HL-60/S4 treated with retinoic acid at 250 ng/mL for 4 days and 3 days (cell line): ENCODE results near the gene CSGALNACT2.

Experiments used
- in situ Hi-C: fragments of 300-500 bp; cut with MboI; formaldehyde crosslinking; loops from 2 replicates; pipeline ENCODE4 v1.7.0; 2022; ENCODE audit warnings: low sequenced_read_pairs

Gene CSGALNACT2

GRCh38 chr10:43199684-43200537 lies 61.7 kb downstream of the CSGALNACT2 start:
- in situ Hi-C loops = no loop called here

DNA sequence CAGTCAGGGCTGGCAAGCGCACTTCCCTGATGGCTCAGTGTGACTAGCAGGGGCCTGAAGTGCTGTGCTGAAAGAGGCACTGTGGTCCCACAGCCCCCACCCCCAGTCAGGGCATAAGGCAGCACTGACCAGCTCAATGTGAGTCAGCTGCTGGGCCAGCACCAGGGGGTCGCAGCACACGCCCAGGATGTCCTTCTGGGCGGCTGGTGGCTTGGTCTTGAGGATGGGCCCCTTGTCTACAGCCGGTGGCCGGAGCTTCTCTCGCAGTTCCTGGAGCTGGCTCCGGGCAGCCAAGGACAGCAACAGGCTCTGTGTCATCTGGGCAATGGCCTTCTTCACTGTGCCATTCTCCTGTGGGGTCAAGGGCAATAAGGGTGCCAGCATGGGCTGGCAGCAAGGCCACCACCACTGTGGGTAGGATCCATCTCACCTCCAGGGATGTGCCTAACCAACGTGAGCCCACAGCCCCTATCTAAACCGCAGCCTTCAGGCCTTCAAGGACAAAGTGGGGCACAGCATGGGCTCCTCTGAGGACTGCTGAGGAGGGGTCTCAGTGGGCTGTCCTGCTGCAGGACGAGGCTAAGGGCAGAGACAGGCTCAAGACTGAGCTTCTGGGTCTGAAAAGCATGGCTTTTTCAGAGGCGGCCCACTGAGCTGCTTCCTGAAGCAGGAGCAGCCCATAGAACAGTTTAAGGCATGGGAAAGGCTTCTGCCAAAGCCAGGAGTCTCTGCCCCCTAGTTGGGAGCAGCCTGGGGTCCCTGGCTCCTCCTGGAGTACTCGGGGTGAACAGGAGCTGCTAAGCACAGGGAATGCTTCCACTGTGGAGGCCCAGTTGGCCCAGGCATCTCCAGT lies 62.5 kb downstream of the CSGALNACT2 start:
- in situ Hi-C loops = no loop called here

- in situ Hi-C loops = no loop called here
Observed at GRCh38 chr10:43201545-43202131, 63.4 kb downstream of the CSGALNACT2 start.

DNA sequence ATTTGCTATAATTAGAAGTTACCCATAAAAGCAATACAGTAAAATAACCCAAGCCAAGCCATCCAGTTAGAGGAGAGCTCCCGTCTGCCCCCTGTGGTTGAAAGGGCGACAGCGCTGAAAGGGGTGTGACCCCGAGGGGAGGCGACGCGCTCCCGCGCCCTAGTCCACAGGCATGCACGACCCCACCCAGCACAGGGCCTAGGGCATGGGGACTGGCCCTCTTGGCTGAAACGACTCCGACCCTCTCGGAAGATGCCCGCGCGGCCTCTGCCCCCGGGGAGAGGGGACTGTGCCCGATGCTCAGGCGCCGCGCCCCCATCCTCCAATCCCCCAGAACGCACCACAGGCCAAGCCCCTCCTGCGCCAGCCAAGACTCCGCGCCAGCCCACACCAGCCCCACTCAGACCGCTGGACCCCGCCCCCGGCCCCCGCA lies 64.0 kb downstream of the CSGALNACT2 start:
- in situ Hi-C loops = no loop called here

GRCh38 chr10:43202657-43203447 lies 64.6 kb downstream of the CSGALNACT2 start:
- in situ Hi-C loops = no loop called here

DNA sequence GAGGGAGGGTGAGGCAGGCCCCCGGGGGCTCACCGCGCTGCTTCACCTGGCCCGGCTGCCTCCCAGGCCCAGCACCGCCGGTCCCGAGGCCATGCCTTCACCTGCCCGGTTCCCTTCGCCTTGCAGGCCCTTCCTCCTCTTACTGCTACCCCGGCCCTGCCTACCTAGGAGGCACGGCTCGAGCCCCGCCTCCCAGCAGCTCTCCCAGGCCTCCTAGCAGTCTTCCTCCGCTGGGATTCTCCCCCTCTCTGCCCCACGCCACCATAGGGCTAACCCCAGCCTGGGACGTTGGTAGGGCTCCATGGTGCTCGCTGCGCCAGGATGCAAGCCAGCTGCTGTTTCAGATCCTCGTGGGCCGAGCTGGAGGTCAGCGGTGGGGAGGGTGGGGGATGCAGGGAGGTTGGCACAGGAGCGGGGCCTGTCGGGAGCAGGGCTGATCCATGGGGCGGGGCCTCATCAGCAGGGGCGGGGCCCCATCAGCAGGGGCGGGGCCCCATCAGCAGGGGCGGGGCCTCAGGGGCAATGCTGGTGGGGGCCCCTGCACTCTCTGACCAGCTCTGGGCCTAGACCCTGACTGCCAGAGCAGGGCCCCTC lies 65.3 kb downstream of the CSGALNACT2 start:
- in situ Hi-C loops = no loop called here

DNA sequence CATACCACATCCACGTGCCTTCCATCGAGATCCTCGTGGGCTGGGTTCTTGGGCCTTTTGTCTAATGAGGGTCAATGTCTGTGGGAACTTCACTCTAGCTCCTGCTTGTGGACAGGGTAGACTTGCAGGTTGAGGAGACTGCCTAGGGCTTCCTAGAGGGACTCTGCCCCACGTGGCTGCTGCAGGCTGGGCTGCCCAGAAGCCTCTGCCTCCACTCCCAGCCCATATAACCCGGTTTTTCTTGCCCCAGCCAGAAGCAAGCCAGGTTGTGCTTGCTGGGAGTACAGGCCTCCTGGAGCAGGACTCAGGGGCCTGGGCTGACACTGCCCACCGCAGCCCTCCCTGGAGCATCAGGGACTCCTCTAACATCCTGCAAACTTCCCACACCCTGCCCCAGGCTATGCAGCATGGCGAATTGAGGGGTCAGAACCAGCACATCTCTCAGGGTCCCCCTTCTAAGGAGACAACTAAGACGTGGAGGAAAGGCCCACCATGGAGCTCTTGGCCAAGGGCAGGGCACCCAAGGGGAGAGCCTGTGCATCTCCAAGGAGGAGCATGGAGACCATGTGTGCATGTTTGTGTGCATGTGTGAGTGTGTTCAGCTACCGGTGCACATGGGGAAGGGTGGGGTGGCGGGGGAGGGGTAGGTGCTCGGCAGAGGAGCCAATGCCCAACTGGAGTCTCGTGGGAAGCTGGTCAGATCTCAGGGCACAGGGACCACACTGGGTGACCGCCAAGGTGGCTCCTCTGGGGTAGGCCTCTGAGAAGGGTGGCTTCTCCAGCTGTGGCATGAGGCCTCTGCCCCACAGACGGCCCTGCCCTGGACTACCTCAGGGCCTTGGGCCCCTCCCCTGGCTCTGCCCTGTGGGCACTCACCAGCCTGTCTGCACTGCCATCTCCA lies 66.0 kb downstream of the CSGALNACT2 start:
- in situ Hi-C loops = no loop called here

DNA sequence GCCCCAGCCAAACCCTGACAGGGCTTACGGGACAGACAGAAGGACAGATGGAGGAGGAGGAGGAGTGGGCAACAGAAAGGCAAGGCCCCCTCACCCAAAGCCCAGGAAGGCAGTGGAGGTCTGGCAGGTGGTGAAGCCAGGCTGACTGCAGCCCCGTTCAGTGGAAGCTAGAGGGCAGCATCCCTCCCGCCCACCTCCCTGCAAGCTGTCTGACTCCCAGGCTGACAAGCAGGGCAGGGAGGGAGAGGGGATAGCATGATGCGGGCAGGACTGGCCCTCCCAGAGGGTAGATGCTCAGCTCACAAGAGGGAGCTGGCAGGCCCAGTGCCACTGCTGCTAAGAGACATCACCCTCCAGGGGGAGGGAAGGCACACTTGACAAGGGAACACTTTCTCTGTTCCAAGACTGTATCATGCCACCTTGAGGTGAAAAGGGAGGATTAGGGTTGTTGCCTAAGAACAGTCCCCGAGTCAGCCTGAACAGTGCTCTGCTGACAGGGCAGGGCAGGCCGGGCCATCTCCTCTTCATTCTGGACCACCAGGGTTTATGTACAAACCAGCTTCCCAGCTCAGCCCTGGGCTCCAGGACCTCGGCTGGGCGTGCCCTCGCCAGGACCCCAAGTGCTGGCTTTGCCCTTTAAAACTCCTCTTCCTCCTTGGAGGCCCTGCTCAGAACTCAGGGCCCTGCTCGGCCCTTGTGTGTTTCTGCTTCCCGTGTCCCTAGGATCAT lies 66.9 kb downstream of the CSGALNACT2 start:
- in situ Hi-C loops = no loop called here

DNA sequence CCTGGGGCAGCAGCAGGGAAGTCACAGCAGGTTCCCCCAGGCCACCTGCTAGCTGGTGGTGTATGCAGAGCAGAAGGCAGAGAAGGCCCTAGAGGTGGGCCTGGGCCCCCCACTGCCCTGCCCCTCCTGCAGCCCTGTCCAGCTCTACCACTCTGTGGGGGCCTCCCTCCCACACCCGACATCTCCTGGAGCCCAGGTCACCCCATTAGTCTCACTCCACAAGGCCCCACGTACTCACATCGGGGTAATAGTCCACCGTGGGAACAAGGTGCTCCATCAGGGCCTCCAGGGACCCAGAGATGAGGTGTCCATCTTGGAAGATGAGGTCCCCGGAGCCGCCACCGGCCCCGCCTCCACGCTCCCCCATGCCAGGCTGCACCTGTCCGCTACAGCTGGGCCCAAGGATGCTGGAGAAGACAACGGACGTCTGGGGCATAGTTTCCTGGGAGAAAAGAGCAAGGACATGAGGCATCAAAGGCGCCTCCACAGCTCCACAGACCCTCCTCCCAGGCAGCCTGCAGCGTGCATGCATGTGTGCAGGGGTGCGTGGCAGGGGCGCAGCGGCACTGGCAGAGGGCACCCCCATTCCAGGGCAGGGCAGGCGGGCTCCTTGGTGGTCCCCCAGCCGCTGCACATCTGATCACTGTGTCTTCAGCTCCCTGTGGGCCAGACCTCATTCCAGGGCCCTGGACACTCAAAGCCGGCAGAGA lies 67.6 kb downstream of the CSGALNACT2 start:
- in situ Hi-C loops = no loop called here

GRCh38 chr10:43206391-43207235 lies 68.4 kb downstream of the CSGALNACT2 start:
- in situ Hi-C loops = no loop called here

GRCh38 chr10:43208147-43209073 lies 70.2 kb downstream of the CSGALNACT2 start:
- in situ Hi-C loops = no loop called here

- in situ Hi-C loops = no loop called here
Observed at GRCh38 chr10:43209074-43209455, 70.8 kb downstream of the CSGALNACT2 start.

- in situ Hi-C loops = no loop called here
Observed at GRCh38 chr10:43209651-43210141, 71.5 kb downstream of the CSGALNACT2 start.

GRCh38 chr10:43210556-43210955 lies 72.3 kb downstream of the CSGALNACT2 start:
- in situ Hi-C loops = no loop called here

- in situ Hi-C loops = no loop called here
Observed at GRCh38 chr10:43211030-43211429, 72.8 kb downstream of the CSGALNACT2 start.
